SK-N-SH treated with all-trans-retinoic acid at 6 μM for 48 hours (cell line): ENCODE measurements around the gene NOS3.

Experiments used
- ATAC-seq: fragments of 200-7000 bp; cut with Tn5 transposase; 3 replicates; pipeline ENCODE4 v1.9.1; 2020; ENCODE audit warnings: mild to moderate bottlenecking, moderate library complexity
- ARNTL ChIP-seq: fragments of 450-650 bp; formaldehyde crosslinking; IDR thresholded peaks from 2 replicates; pipeline ENCODE4 v1.5.0; 2020; ENCODE audit warnings: low read depth, mild to moderate bottlenecking, moderate library complexity, borderline replicate concordance
- BACH2 ChIP-seq: fragments of 250-450 bp; sonication (Bioruptor Pico); IDR thresholded peaks from 2 replicates; pipeline ENCODE4 v1.9.0; 2021; ENCODE audit warnings: mild to moderate bottlenecking, borderline replicate concordance
- CSDC2 ChIP-seq: fragments of 250-450 bp; sonication (Bioruptor Pico); IDR thresholded peaks from 2 replicates; pipeline ENCODE4 v1.5.0; 2020; ENCODE audit warnings: mild to moderate bottlenecking, moderate library complexity
- CSRNP3 ChIP-seq: fragments of 250-450 bp; sonication (Bioruptor Pico); IDR thresholded peaks from 2 replicates; pipeline ENCODE4 v1.5.1; 2021; ENCODE audit warnings: mild to moderate bottlenecking, moderate library complexity
- ESRRG ChIP-seq: fragments of 250-450 bp; sonication (Bioruptor Pico); IDR thresholded peaks from 2 replicates; pipeline ENCODE4 v1.6.1; 2021; ENCODE audit warnings: mild to moderate bottlenecking
- GLIS3 ChIP-seq: fragments of 250-450 bp; sonication (Bioruptor Pico); IDR thresholded peaks from 2 replicates; pipeline ENCODE4 v1.5.0; 2020; ENCODE audit warnings: mild to moderate bottlenecking, moderate library complexity
- ISL1 ChIP-seq: fragments of 250-450 bp; sonication (Bioruptor Pico); IDR thresholded peaks from 2 replicates; pipeline ENCODE4 v2.1.2; 2022; ENCODE audit warnings: mild to moderate bottlenecking, moderate library complexity
- OSR1 ChIP-seq: fragments of 250-450 bp; sonication (Bioruptor Pico); IDR thresholded peaks from 2 replicates; pipeline ENCODE4 v1.8.0; 2022; ENCODE audit warnings: moderate library complexity, mild to moderate bottlenecking, inconsistent platforms
- PPARA ChIP-seq: fragments of 250-450 bp; sonication (Bioruptor Pico); IDR thresholded peaks from 2 replicates; pipeline ENCODE4 v1.5.0; 2020; ENCODE audit warnings: mild to moderate bottlenecking, borderline replicate concordance
- RARB ChIP-seq: fragments of 250-450 bp; sonication (Bioruptor Pico); IDR thresholded peaks from 2 replicates; pipeline ENCODE4 v1.8.0; 2021; ENCODE audit warnings: mild to moderate bottlenecking, moderate library complexity
- TCF4 ChIP-seq: fragments of 250-450 bp; sonication (Bioruptor Pico); IDR thresholded peaks from 2 replicates; pipeline ENCODE4 v1.8.0; 2021; ENCODE audit warnings: mild to moderate bottlenecking, moderate library complexity, borderline replicate concordance
- TOX ChIP-seq: fragments of 250-450 bp; sonication (Bioruptor Pico); IDR thresholded peaks from 2 replicates; pipeline ENCODE4 v1.8.0; 2021; ENCODE audit warnings: mild to moderate bottlenecking, moderate library complexity, borderline replicate concordance
- TSHZ2 ChIP-seq: fragments of 250-450 bp; sonication (Bioruptor Pico); IDR thresholded peaks from 2 replicates; pipeline ENCODE4 v1.5.0; 2020; ENCODE audit warnings: mild to moderate bottlenecking, moderate library complexity
- ZC3H10 ChIP-seq: fragments of 250-450 bp; sonication (Bioruptor Pico); IDR thresholded peaks from 2 replicates; pipeline ENCODE4 v1.5.1; 2021; ENCODE audit warnings: mild to moderate bottlenecking, moderate library complexity
- ZFP3 ChIP-seq: fragments of 250-450 bp; sonication (Bioruptor Pico); IDR thresholded peaks from 2 replicates; pipeline ENCODE4 v1.5.0; 2020; ENCODE audit warnings: mild to moderate bottlenecking, moderate library complexity
- ZFP30 ChIP-seq: fragments of 450-650 bp; formaldehyde crosslinking; IDR thresholded peaks from 2 replicates; pipeline ENCODE4 v1.5.0; 2022; ENCODE audit warnings: mild to moderate bottlenecking, moderate library complexity
- ZNF565 ChIP-seq: fragments of 450-650 bp; formaldehyde crosslinking; conservative IDR thresholded peaks from 2 replicates; pipeline ENCODE4 v1.5.0; 2020; ENCODE audit warnings: low read depth, mild to moderate bottlenecking, moderate library complexity
- ZNF70 ChIP-seq: fragments of 450-650 bp; formaldehyde crosslinking; IDR thresholded peaks from 2 replicates; pipeline ENCODE4 v1.5.0; 2020; ENCODE audit warnings: mild to moderate bottlenecking, moderate library complexity
- ZNF8 ChIP-seq: fragments of 450-650 bp; formaldehyde crosslinking; IDR thresholded peaks from 2 replicates; pipeline ENCODE4 v1.5.0; 2020; ENCODE audit warnings: mild to moderate bottlenecking, moderate library complexity
- TF ChIP-seq, protein P1 (sequence below): fragments of 250-450 bp; sonication (Bioruptor Pico); IDR thresholded peaks from 2 replicates; pipeline ENCODE4 v1.8.0; 2021; ENCODE audit warnings: low read depth, mild to moderate bottlenecking, moderate library complexity, borderline replicate concordance
- TF ChIP-seq, protein P2 (sequence below): fragments of 250-450 bp; sonication (Bioruptor Pico); IDR thresholded peaks from 2 replicates; pipeline ENCODE4 v1.8.0; 2020; ENCODE audit warnings: mild to moderate bottlenecking, moderate library complexity, borderline replicate concordance

Gene NOS3

GRCh38 chr7:151032936-151033863 lies 42.4 kb downstream of the NOS3 start:
- ATAC-seq, result no peak
- TF ChIP-seq GLIS3 (CRISPR knock-in tag) (no peak), ZNF565 (no peak), TSHZ2 (CRISPR knock-in tag) (no peak), PPARA (CRISPR knock-in tag) (no peak), ZFP3 (CRISPR knock-in tag) (no peak), TCF4 (CRISPR knock-in tag) (no peak), ZFP30 (CRISPR knock-in tag) (no peak), ZC3H10 (CRISPR knock-in tag) (no peak), ZNF70 (CRISPR knock-in tag) (no peak), ESRRG (CRISPR knock-in tag) (no peak), BACH2 (no peak), ZNF8 (CRISPR knock-in tag) (no peak), CSRNP3 (CRISPR knock-in tag) (no peak), ARNTL (no peak)
- TF ChIP-seq, protein P1, sequence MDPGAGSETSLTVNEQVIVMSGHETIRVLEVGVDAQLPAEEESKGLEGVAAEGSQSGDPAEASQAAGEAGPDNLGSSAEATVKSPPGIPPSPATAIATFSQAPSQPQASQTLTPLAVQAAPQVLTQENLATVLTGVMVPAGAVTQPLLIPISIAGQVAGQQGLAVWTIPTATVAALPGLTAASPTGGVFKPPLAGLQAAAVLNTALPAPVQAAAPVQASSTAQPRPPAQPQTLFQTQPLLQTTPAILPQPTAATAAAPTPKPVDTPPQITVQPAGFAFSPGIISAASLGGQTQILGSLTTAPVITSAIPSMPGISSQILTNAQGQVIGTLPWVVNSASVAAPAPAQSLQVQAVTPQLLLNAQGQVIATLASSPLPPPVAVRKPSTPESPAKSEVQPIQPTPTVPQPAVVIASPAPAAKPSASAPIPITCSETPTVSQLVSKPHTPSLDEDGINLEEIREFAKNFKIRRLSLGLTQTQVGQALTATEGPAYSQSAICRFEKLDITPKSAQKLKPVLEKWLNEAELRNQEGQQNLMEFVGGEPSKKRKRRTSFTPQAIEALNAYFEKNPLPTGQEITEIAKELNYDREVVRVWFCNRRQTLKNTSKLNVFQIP (CRISPR knock-in tag), result no peak
- TF ChIP-seq, protein P2, sequence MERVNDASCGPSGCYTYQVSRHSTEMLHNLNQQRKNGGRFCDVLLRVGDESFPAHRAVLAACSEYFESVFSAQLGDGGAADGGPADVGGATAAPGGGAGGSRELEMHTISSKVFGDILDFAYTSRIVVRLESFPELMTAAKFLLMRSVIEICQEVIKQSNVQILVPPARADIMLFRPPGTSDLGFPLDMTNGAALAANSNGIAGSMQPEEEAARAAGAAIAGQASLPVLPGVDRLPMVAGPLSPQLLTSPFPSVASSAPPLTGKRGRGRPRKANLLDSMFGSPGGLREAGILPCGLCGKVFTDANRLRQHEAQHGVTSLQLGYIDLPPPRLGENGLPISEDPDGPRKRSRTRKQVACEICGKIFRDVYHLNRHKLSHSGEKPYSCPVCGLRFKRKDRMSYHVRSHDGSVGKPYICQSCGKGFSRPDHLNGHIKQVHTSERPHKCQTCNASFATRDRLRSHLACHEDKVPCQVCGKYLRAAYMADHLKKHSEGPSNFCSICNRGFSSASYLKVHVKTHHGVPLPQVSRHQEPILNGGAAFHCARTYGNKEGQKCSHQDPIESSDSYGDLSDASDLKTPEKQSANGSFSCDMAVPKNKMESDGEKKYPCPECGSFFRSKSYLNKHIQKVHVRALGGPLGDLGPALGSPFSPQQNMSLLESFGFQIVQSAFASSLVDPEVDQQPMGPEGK (CRISPR knock-in tag), result no peak

- ATAC-seq, result no peak
- no peak for TF ChIP-seq OSR1
- no peak for TF ChIP-seq ZFP30 (CRISPR knock-in tag)
- no peak for TF ChIP-seq ZNF70 (CRISPR knock-in tag)
- no peak for TF ChIP-seq ZNF565
- no peak for TF ChIP-seq ARNTL
- TF ChIP-seq CSRNP3 (CRISPR knock-in tag), result no peak
- no peak for TF ChIP-seq ISL1 (CRISPR knock-in tag)
- TF ChIP-seq TOX (CRISPR knock-in tag), result no peak
- TF ChIP-seq RARB (CRISPR knock-in tag), result no peak
- TF ChIP-seq CSDC2, result no peak
- no peak for TF ChIP-seq BACH2
- TF ChIP-seq, all 23 proteins: peak for 0
These were observed 43.0 kb downstream of the NOS3 start for GRCh38 chr7:151033864-151034249.
